HG03469 (cell line): ENCODE measurements around the gene CTPS2.
"Not testable (repeated sequence)": the region's sequence is repeated elsewhere in the genome, so short reads cannot be mapped to it uniquely, and the experiment has no call there.

Source experiments
- ATAC-seq: cut with Tn5 transposase; IDR thresholded peaks from one replicate; pipeline ENCODE4 v1.9.1; 2021; ENCODE audit warnings: mild to moderate bottlenecking, moderate library complexity, moderate number of reproducible peaks; ENCODE audit not compliant: unreplicated experiment

The CTPS2 gene

GRCh38 chrX:16575388-16575787 lies 137.1 kb downstream of the CTPS2 start:
- ATAC-seq = not testable (repeated sequence)

GRCh38 chrX:16573781-16574180 lies 138.7 kb downstream of the CTPS2 start:
- ATAC-seq = no peak

- no peak for ATAC-seq
Observed at GRCh38 chrX:16567681-16568080, 144.8 kb downstream of the CTPS2 start.

- no peak for ATAC-seq
Observed at GRCh38 chrX:16566571-16566970, 145.9 kb downstream of the CTPS2 start.

GRCh38 chrX:16560173-16560572 lies 152.3 kb downstream of the CTPS2 start:
- no peak for ATAC-seq

- ATAC-seq = no peak
Observed at GRCh38 chrX:16559206-16559619, 153.3 kb downstream of the CTPS2 start.

GRCh38 chrX:16558489-16558888 lies 154.0 kb downstream of the CTPS2 start:
- ATAC-seq = no peak

- ATAC-seq = no peak
Observed at GRCh38 chrX:16552546-16552945, 159.9 kb downstream of the CTPS2 start.

GRCh38 chrX:16547644-16548043 lies 164.8 kb downstream of the CTPS2 start:
- ATAC-seq = no peak

GRCh38 chrX:16544969-16545368 lies 167.5 kb downstream of the CTPS2 start:
- ATAC-seq = no peak
